Brain pericyte (primary cell): ENCODE results near the gene CGNL1.

Source experiments
- DNase-seq: peaks from one replicate; pipeline ENCODE4 v3.0.0-alpha.2; 2012; ENCODE audit warnings: low read depth, low spot score

CGNL1 gene

GRCh38 chr15:57423599-57424140 lies 47.4 kb downstream of the CGNL1 start:
- no peak for DNase-seq

GRCh38 chr15:57424628-57425405 lies 48.5 kb downstream of the CGNL1 start:
- no peak for DNase-seq

- DNase-seq, result no peak
These were observed 49.5 kb downstream of the CGNL1 start for GRCh38 chr15:57425842-57426241.

GRCh38 chr15:57427367-57427821 lies 51.1 kb downstream of the CGNL1 start:
- no peak for DNase-seq

- no peak for DNase-seq
These were observed 55.9 kb downstream of the CGNL1 start for GRCh38 chr15:57432141-57432741.

GRCh38 chr15:57436166-57436565 lies 59.9 kb downstream of the CGNL1 start:
- DNase-seq, result no peak

GRCh38 chr15:57436961-57437360 lies 60.7 kb downstream of the CGNL1 start:
- no peak for DNase-seq

- DNase-seq, result no peak
These were observed 61.3 kb downstream of the CGNL1 start for GRCh38 chr15:57437564-57437963.

GRCh38 chr15:57438166-57438565 lies 61.9 kb downstream of the CGNL1 start:
- no peak for DNase-seq

- DNase-seq, result no peak
These were observed 63.1 kb downstream of the CGNL1 start for GRCh38 chr15:57439128-57440027.

- DNase-seq, result no peak
These were observed 63.9 kb downstream of the CGNL1 start for GRCh38 chr15:57440167-57440566.

- DNase-seq, result no peak
These were observed 64.5 kb downstream of the CGNL1 start for GRCh38 chr15:57440799-57441198.

GRCh38 chr15:57442335-57442734 lies 66.0 kb downstream of the CGNL1 start:
- no peak for DNase-seq

GRCh38 chr15:57443486-57443885 lies 67.2 kb downstream of the CGNL1 start:
- DNase-seq, result no peak

GRCh38 chr15:57444877-57445513 lies 68.7 kb downstream of the CGNL1 start:
- DNase-seq, result no peak

- no peak for DNase-seq
These were observed 69.6 kb downstream of the CGNL1 start for GRCh38 chr15:57445872-57446271.

- DNase-seq, result no peak
These were observed 70.1 kb downstream of the CGNL1 start for GRCh38 chr15:57446393-57446792.

GRCh38 chr15:57451555-57451954 lies 75.2 kb downstream of the CGNL1 start:
- DNase-seq, result no peak

- no peak for DNase-seq
These were observed 75.9 kb downstream of the CGNL1 start for GRCh38 chr15:57452090-57452754.

- no peak for DNase-seq
These were observed 79.6 kb downstream of the CGNL1 start for GRCh38 chr15:57455929-57456328.

- no peak for DNase-seq
These were observed 80.3 kb downstream of the CGNL1 start for GRCh38 chr15:57456559-57456958.
